ENCODE data around the gene SPTBN1. TPM values are rescaled to one million over a fixed set of nuclear protein-coding genes. Genes with fewer than 3 reads are reported as not detected.

The SPTBN1 gene
- total and polyA plus RNA-seq, 2 experiments from 2014 or later: 58.1 to 204 TPM

DNA sequence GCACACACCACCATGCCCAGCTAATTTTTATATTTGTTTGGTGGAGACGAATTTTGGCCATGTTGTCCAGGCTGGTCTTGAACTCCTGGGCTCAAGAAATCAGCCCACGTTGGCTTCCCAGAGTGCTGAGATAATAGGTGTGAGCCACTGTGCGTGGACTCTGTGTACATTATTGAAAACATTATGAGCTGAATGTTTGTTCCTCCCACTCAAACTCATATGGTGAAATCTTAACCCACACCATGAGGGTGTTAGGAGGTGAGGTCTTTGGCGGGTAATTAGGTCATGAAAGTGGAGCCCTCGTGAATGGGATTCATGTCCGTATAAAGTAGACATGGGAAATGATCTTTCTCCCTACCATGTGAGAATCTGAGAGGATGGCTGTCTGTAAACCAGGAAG, 83.6 kb downstream of the SPTBN1 start:
- Histone ChIP-seq H2AFZ (no peak overlapping the region), H4K20me1 (replicated peaks; ENCODE audit: insufficient read depth) (peaks cover 3% of the 10 kb centered on the region), H3F3A (replicated peaks; ENCODE audit: low read depth) (no peaks in the 10 kb centered on the region), H3K36me3 (ENCODE audit: insufficient read depth) (no peaks in the 10 kb centered on the region), H3K27me3 (ENCODE audit: insufficient read depth) (no peaks in the 10 kb centered on the region), H3K4me3 (no peak overlapping the region), H3K4me1 (ENCODE audit: insufficient read depth) (peaks cover 4% of the 10 kb centered on the region; the same call in 1 of the 2 replicates), H3K4me2 (no peak overlapping the region), H3K79me2 (replicated peaks; ENCODE audit: insufficient read depth) (no peaks in the 10 kb centered on the region), H3K9me2 (ENCODE audit: insufficient read depth) (peaks cover 4% of the 10 kb centered on the region; the same call in 1 of the 2 replicates), H3K27ac (ENCODE audit: low read depth) (no peak overlapping the region)
- Mint-ChIP-seq H3K27ac (no peak overlapping the region), H3K4me1 (peaks cover 10% of the 10 kb centered on the region), H3K36me3 (ENCODE audit: low read depth) (peaks cover 3% of the 10 kb centered on the region; the same call in 1 of the 3 replicates), H3K9me3 (no peaks in the 10 kb centered on the region), H3K4me3 (no peak overlapping the region), H3K27me3 (ENCODE audit: insufficient read depth, low read depth, poor library complexity) (no peaks in the 10 kb centered on the region)
- ATAC-seq (no peak), DNase-seq (ENCODE audit: low spot score) (no peak)
- no peak for TF ChIP-seq CREB1 (CRISPR knock-in tag; IDR thresholded peaks at IDR 0.05; ENCODE audit: low read depth)
- TF ChIP-seq POLR2AphosphoS5 (IDR thresholded peaks at IDR 0.05; ENCODE audit: low read depth): no peak
- no peak for TF ChIP-seq ZNF114 (CRISPR knock-in tag; IDR thresholded peaks at IDR 0.05)
- no peak for TF ChIP-seq ZNF331 (CRISPR knock-in tag; IDR thresholded peaks at IDR 0.05; ENCODE audit: low read depth)
- TF ChIP-seq EZH2phosphoT487 (IDR thresholded peaks at IDR 0.05; ENCODE audit: unreplicated experiment): no peak
- no peak for TF ChIP-seq EZH2 (IDR thresholded peaks at IDR 0.05; ENCODE audit: low read depth, unreplicated experiment)
- TF ChIP-seq, protein P1, sequence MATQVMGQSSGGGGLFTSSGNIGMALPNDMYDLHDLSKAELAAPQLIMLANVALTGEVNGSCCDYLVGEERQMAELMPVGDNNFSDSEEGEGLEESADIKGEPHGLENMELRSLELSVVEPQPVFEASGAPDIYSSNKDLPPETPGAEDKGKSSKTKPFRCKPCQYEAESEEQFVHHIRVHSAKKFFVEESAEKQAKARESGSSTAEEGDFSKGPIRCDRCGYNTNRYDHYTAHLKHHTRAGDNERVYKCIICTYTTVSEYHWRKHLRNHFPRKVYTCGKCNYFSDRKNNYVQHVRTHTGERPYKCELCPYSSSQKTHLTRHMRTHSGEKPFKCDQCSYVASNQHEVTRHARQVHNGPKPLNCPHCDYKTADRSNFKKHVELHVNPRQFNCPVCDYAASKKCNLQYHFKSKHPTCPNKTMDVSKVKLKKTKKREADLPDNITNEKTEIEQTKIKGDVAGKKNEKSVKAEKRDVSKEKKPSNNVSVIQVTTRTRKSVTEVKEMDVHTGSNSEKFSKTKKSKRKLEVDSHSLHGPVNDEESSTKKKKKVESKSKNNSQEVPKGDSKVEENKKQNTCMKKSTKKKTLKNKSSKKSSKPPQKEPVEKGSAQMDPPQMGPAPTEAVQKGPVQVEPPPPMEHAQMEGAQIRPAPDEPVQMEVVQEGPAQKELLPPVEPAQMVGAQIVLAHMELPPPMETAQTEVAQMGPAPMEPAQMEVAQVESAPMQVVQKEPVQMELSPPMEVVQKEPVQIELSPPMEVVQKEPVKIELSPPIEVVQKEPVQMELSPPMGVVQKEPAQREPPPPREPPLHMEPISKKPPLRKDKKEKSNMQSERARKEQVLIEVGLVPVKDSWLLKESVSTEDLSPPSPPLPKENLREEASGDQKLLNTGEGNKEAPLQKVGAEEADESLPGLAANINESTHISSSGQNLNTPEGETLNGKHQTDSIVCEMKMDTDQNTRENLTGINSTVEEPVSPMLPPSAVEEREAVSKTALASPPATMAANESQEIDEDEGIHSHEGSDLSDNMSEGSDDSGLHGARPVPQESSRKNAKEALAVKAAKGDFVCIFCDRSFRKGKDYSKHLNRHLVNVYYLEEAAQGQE (IDR thresholded peaks at IDR 0.05; ENCODE audit: unreplicated experiment): no peak
- TF ChIP-seq, protein P2, sequence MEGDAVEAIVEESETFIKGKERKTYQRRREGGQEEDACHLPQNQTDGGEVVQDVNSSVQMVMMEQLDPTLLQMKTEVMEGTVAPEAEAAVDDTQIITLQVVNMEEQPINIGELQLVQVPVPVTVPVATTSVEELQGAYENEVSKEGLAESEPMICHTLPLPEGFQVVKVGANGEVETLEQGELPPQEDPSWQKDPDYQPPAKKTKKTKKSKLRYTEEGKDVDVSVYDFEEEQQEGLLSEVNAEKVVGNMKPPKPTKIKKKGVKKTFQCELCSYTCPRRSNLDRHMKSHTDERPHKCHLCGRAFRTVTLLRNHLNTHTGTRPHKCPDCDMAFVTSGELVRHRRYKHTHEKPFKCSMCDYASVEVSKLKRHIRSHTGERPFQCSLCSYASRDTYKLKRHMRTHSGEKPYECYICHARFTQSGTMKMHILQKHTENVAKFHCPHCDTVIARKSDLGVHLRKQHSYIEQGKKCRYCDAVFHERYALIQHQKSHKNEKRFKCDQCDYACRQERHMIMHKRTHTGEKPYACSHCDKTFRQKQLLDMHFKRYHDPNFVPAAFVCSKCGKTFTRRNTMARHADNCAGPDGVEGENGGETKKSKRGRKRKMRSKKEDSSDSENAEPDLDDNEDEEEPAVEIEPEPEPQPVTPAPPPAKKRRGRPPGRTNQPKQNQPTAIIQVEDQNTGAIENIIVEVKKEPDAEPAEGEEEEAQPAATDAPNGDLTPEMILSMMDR (conservative IDR thresholded peaks at IDR 0.05; ENCODE audit: low read depth in 2 of 2): no peak
- TF ChIP-seq, protein P3, sequence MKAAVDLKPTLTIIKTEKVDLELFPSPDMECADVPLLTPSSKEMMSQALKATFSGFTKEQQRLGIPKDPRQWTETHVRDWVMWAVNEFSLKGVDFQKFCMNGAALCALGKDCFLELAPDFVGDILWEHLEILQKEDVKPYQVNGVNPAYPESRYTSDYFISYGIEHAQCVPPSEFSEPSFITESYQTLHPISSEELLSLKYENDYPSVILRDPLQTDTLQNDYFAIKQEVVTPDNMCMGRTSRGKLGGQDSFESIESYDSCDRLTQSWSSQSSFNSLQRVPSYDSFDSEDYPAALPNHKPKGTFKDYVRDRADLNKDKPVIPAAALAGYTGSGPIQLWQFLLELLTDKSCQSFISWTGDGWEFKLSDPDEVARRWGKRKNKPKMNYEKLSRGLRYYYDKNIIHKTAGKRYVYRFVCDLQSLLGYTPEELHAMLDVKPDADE (IDR thresholded peaks at IDR 0.05): no peak
- no peak for TF ChIP-seq JUNB (IDR thresholded peaks at IDR 0.05; ENCODE audit: unreplicated experiment)

Measured in GM23338 (cell line).